Upper lobe of right lung (tissue), 1 donor: ENCODE results near the gene AKAP1. TPM values are rescaled to one million over a fixed set of nuclear protein-coding genes. Genes with fewer than 3 reads are reported as not detected.
A peak's percentile ranks its signal among the peaks of the same experiment; 100 is the strongest.

Experiments
- ATAC-seq: fragments of 200-7000 bp; cut with Tn5 transposase; one replicate; pipeline ENCODE4 v1.9.1; 2020; ENCODE audit warnings: mild to moderate bottlenecking, moderate library complexity
- DNase-seq: peaks from one replicate; pipeline ENCODE4 v3.0.0-alpha.2; 2020
- H3K27ac ChIP-seq: fragments of 200-600 bp; one replicate; pipeline ENCODE4 v1.8.0; 2022
- H3K27me3 ChIP-seq: fragments of 200-600 bp; one replicate; pipeline ENCODE4 v1.8.0; 2022; ENCODE audit warnings: mild to moderate bottlenecking
- H3K36me3 ChIP-seq: fragments of 200-600 bp; one replicate; pipeline ENCODE4 v1.8.0; 2022
- H3K4me1 ChIP-seq: fragments of 200-600 bp; one replicate; pipeline ENCODE4 v1.8.0; 2022
- H3K4me3 ChIP-seq: fragments of 200-600 bp; one replicate; pipeline ENCODE4 v1.8.0; 2022; ENCODE audit warnings: mild to moderate bottlenecking
- H3K9me3 ChIP-seq: fragments of 200-600 bp; one replicate; pipeline ENCODE4 v1.8.0; 2022
- intact Hi-C: fragments of 100-400 bp; cut with DNase I; formaldehyde crosslinking; loops from one replicate; pipeline ENCODE4 v1.11.0; 2022
- total RNA-seq: library from RNA; stranded (reverse); fragmentation: NEBNext Ultra II Directional; extraction: Animal tissue kit (Norgen Biotek cat#: 25700); gene quantifications from one replicate; pipeline ENCODE4 v1.2.1, GENCODE V29; 2021
- TF ChIP-seq, protein P1 (sequence below): fragments of 200-600 bp; IDR thresholded peaks from one replicate; pipeline ENCODE4 v1.8.0; 2022; ENCODE audit warnings: antibody characterized with exemption
- donor health status: DM: no; HTN: yes; CAD: no; lungs with severe emphysema.

The AKAP1 gene
- total RNA-seq, 1 donor from 2014 or later, result 59.9 TPM

GRCh38 chr17:57135789-57136291 lies 50.8 kb downstream of the AKAP1 start:
- no peaks in the 10 kb centered on the region for H3K4me1 ChIP-seq
- no peak overlapping the region for H3K27ac ChIP-seq
- no peaks in the 10 kb centered on the region for H3K9me3 ChIP-seq
- H3K4me3 ChIP-seq, result no peak overlapping the region
- intact Hi-C loops, result loop anchor here (10.0 kb wide), 1 partner anchor 609 kb away; the partner anchor contains the start of gene CCDC182
- H3K27me3 ChIP-seq, result no peaks in the 10 kb centered on the region
- DNase-seq (no peak), ATAC-seq (peak; percentile 21)
- no peaks in the 10 kb centered on the region for H3K36me3 ChIP-seq
- TF ChIP-seq, protein P1, sequence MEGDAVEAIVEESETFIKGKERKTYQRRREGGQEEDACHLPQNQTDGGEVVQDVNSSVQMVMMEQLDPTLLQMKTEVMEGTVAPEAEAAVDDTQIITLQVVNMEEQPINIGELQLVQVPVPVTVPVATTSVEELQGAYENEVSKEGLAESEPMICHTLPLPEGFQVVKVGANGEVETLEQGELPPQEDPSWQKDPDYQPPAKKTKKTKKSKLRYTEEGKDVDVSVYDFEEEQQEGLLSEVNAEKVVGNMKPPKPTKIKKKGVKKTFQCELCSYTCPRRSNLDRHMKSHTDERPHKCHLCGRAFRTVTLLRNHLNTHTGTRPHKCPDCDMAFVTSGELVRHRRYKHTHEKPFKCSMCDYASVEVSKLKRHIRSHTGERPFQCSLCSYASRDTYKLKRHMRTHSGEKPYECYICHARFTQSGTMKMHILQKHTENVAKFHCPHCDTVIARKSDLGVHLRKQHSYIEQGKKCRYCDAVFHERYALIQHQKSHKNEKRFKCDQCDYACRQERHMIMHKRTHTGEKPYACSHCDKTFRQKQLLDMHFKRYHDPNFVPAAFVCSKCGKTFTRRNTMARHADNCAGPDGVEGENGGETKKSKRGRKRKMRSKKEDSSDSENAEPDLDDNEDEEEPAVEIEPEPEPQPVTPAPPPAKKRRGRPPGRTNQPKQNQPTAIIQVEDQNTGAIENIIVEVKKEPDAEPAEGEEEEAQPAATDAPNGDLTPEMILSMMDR, result no peak

DNA sequence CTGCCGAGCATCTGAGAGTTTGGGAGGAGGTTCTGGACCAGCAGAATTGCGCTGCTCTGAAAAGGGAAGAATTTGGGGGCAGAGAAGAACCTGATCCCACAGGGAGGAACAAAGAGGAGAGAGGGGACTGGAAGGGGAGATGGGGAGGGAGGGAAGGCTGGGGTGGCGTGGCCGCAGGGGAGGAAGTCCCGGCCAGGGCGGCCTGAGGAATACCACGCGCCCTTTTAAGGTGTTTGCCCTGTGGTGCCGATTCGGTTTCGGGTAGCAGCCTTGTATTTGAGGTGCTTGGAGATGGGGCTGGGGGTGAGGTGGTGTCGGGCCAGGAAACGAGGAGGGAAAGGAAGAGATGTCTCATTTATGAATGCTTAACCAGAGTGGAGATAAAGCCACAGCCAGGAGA lies 51.3 kb downstream of the AKAP1 start:
- H3K36me3 ChIP-seq, result no peaks in the 10 kb centered on the region
- H3K4me3 ChIP-seq, result no peak overlapping the region
- H3K27me3 ChIP-seq, result no peaks in the 10 kb centered on the region
- DNase-seq, result no peak
- ATAC-seq, result peak; percentile 14
- no peaks in the 10 kb centered on the region for H3K9me3 ChIP-seq
- H3K4me1 ChIP-seq, result no peaks in the 10 kb centered on the region
- TF ChIP-seq, protein P1, result no peak
- no peak overlapping the region for H3K27ac ChIP-seq
- intact Hi-C loops, result loop anchor here (10.0 kb wide), 1 partner anchor 608 kb away; the partner anchor contains the start of gene CCDC182

- H3K4me1 ChIP-seq, result no peaks in the 10 kb centered on the region
- H3K36me3 ChIP-seq, result no peaks in the 10 kb centered on the region
- H3K27me3 ChIP-seq, result no peaks in the 10 kb centered on the region
- intact Hi-C loops, result loop anchor here (10.0 kb wide), 1 partner anchor 607 kb away; the partner anchor contains the start of gene CCDC182
- no peak overlapping the region for H3K4me3 ChIP-seq
- no peaks in the 10 kb centered on the region for H3K9me3 ChIP-seq
- no peak for ATAC-seq
- no peak overlapping the region for H3K27ac ChIP-seq
- TF ChIP-seq, protein P1, result no peak
- DNase-seq, result no peak
Observed at GRCh38 chr17:57138030-57138911, 53.2 kb downstream of the AKAP1 start.

DNA sequence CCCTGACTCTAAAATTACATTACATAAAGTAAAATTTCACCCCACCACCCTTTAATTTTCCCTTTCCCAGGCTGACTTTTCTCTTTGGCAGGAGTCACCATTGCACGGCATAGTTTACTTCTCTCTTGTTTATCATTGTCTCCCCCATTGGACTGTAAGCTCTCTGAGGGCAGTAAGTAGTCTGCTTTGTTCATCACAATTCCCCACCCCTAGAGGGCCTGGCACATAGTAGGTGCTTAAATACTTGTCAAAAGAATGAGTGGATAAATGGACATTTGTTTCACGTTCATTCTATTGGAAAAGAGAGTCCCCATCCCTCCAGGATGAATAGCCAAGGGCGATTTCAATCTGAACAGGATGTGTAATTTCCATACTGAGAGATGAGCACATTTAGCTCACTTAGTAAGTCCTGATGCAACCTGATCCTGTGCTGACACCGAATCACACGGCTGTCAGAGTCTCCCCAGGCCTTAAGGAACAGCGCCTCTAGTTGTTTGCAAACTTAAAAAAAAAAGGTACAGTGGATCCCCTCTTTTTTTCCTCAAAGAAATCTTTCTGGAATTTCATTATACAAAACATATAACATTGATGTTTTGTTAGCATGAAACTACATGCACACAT lies 54.0 kb downstream of the AKAP1 start:
- TF ChIP-seq, protein P1, result no peak
- no peaks in the 10 kb centered on the region for H3K9me3 ChIP-seq
- H3K36me3 ChIP-seq, result no peaks in the 10 kb centered on the region
- no peak overlapping the region for H3K27ac ChIP-seq
- no peaks in the 10 kb centered on the region for H3K4me1 ChIP-seq
- no peak for ATAC-seq
- intact Hi-C loops, result loop anchor here (10.0 kb wide), 1 partner anchor 606 kb away; the partner anchor contains the start of gene CCDC182
- no peak for DNase-seq
- no peak overlapping the region for H3K4me3 ChIP-seq
- no peaks in the 10 kb centered on the region for H3K27me3 ChIP-seq

GRCh38 chr17:57140316-57140715 lies 55.3 kb downstream of the AKAP1 start:
- intact Hi-C loops, result no loop called here
- Histone ChIP-seq H3K4me1 (no peaks in the 10 kb centered on the region), H3K27me3 (no peaks in the 10 kb centered on the region), H3K9me3 (no peaks in the 10 kb centered on the region), H3K4me3 (no peak overlapping the region), H3K36me3 (no peaks in the 10 kb centered on the region), H3K27ac (no peak overlapping the region)
- DNase-seq (no peak), ATAC-seq (no peak)
- TF ChIP-seq, protein P1, result no peak
